H1 (cell line): ENCODE measurements around the gene PRKN.

Experiments used
- CREB1 ChIP-seq: IDR thresholded peaks from 2 replicates; pipeline ENCODE4 v1.6.1; 2012; ENCODE audit warnings: inconsistent platforms
- JUND ChIP-seq: IDR thresholded peaks from 2 replicates; pipeline ENCODE4 v1.6.1; 2011; ENCODE audit warnings: mild to moderate bottlenecking, improper control_type of control experiment, low read length

DNA sequence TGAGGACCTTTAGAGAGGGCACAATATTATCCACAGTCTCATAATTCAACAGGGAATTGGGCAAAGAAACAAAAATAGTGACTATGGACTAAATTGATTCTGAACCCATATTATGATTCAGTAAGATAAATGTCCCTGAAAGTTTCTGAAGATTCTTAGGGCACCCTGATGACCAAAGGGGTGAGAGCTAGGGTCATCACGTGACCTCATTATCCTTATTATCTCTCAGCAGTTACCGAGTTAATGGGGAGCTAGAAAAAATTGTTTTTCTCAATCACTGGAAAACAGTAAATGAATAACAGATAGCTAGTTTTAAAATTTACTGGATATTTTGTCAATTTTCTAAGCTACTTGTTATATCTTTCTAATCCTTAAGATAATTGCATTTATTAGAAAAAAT lies 639.5 kb downstream of the PRKN start:
- TF ChIP-seq CREB1 (no peak), JUND (no peak)
